Epithelial cell of proximal tubule (primary cell): ENCODE results near the gene CACNG4. TPM values are rescaled to one million over a fixed set of nuclear protein-coding genes. Genes with fewer than 3 reads are reported as not detected.

Experiments used
- DNase-seq: peaks from one replicate; pipeline ENCODE4 v3.0.0-alpha.2; 2011; ENCODE audit warnings: low read depth
- H3K4me3 ChIP-seq: 2 replicates; pipeline ENCODE4 v1.5.1; 2011; ENCODE audit warnings: low read depth, mild to moderate bottlenecking, low read length
- CTCF ChIP-seq: conservative IDR thresholded peaks from 2 replicates; pipeline ENCODE4 v1.5.1; 2012; ENCODE audit warnings: low read depth, mild to moderate bottlenecking, low read length
- total RNA-seq: library from RNA; depleted of rRNA; stranded (reverse); fragments of >200 nt; gene quantifications from 2 replicates; pipeline ENCODE4 v1.2.3, GENCODE V29; 2015

Gene CACNG4
- total RNA-seq, 1 donor from 2014 or later: 0.29 TPM

GRCh38 chr17:67055041-67055443 lies 90.5 kb downstream of the CACNG4 start:
- DNase-seq: no peak
- no peak overlapping the region for H3K4me3 ChIP-seq
- TF ChIP-seq CTCF: no peak

GRCh38 chr17:67055811-67056745 lies 91.6 kb downstream of the CACNG4 start:
- no peak for DNase-seq
- TF ChIP-seq CTCF: no peak
- no peak overlapping the region for H3K4me3 ChIP-seq

GRCh38 chr17:67056746-67057490 lies 92.4 kb downstream of the CACNG4 start:
- no peak overlapping the region for H3K4me3 ChIP-seq
- DNase-seq: no peak
- TF ChIP-seq CTCF: no peak

- DNase-seq: no peak
- no peak for TF ChIP-seq CTCF
- H3K4me3 ChIP-seq: no peak overlapping the region
Measured at GRCh38 chr17:67058036-67058435, 93.5 kb downstream of the CACNG4 start.

- no peak overlapping the region for H3K4me3 ChIP-seq
- TF ChIP-seq CTCF: no peak
- no peak for DNase-seq
Measured at GRCh38 chr17:67059372-67059771, 94.9 kb downstream of the CACNG4 start.

GRCh38 chr17:67063141-67063540 lies 98.6 kb downstream of the CACNG4 start:
- H3K4me3 ChIP-seq: no peak overlapping the region
- DNase-seq: no peak
- TF ChIP-seq CTCF: no peak
